Endothelial cell of umbilical vein (primary cell): ENCODE results near the gene PLCB4.

ENCODE experiments used
- FOS ChIP-seq: IDR thresholded peaks from 2 replicates; pipeline ENCODE4 v1.6.1; 2011; ENCODE audit warnings: mild to moderate bottlenecking, low read length, moderate library complexity, borderline replicate concordance; ENCODE audit not compliant: insufficient read depth
- MYC ChIP-seq: IDR thresholded peaks from one replicate; pipeline ENCODE4 v1.6.1; 2011; ENCODE audit warnings: mild to moderate bottlenecking, low read depth, low read length
- POLR2A ChIP-seq: IDR thresholded peaks from 2 replicates; pipeline ENCODE4 v1.6.1; 2012; ENCODE audit warnings: low read depth, mild to moderate bottlenecking, control low read depth, low read length
- TF ChIP-seq, protein P1 (sequence below), 2 donors: IDR thresholded peaks; 1 replicate in 1 of 2; 2 replicates in 1 of 2; pipeline ENCODE4 v1.5.1; 2011; ENCODE audit warnings: low read length in 2 of 2, mild to moderate bottlenecking in 2 of 2, moderate library complexity in 2 of 2, control low read depth in 1 of 2, inconsistent platforms in 1 of 2, low read depth in 1 of 2; ENCODE audit not compliant: insufficient read depth in 1 of 2; ENCODE audit errors: extremely low read depth in 1 of 2
- TF ChIP-seq, protein P2 (sequence below): IDR thresholded peaks from 2 replicates; pipeline ENCODE4 v1.6.1; 2011; ENCODE audit not compliant: insufficient read depth, insufficient read length

- TF ChIP-seq MYC (no peak), POLR2A (no peak), FOS (no peak)
- TF ChIP-seq, protein P1, sequence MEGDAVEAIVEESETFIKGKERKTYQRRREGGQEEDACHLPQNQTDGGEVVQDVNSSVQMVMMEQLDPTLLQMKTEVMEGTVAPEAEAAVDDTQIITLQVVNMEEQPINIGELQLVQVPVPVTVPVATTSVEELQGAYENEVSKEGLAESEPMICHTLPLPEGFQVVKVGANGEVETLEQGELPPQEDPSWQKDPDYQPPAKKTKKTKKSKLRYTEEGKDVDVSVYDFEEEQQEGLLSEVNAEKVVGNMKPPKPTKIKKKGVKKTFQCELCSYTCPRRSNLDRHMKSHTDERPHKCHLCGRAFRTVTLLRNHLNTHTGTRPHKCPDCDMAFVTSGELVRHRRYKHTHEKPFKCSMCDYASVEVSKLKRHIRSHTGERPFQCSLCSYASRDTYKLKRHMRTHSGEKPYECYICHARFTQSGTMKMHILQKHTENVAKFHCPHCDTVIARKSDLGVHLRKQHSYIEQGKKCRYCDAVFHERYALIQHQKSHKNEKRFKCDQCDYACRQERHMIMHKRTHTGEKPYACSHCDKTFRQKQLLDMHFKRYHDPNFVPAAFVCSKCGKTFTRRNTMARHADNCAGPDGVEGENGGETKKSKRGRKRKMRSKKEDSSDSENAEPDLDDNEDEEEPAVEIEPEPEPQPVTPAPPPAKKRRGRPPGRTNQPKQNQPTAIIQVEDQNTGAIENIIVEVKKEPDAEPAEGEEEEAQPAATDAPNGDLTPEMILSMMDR (IDR thresholded peaks at IDR 0.05; ENCODE audit: extremely low read depth in 1 of 2, insufficient read depth in 1 of 2, low read depth in 1 of 2, low read length in 2 of 2) = no peak
- TF ChIP-seq, protein P2, sequence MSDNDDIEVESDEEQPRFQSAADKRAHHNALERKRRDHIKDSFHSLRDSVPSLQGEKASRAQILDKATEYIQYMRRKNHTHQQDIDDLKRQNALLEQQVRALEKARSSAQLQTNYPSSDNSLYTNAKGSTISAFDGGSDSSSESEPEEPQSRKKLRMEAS = no peak
Measured at GRCh38 chr20:9207253-9207652, 138.4 kb downstream of the PLCB4 start.
